ENCODE measurements around the gene ARHGAP1. TPM values are rescaled to one million over a fixed set of nuclear protein-coding genes. Genes with fewer than 3 reads are reported as not detected.

Gene ARHGAP1
- total RNA-seq, 1 experiment from 2014 or later = 16.1 TPM

- ChIA-PET POLR2A (ENCODE audit: unreplicated experiment) (no interaction called here), CTCF (no interaction called here)
- Histone ChIP-seq H3K36me3 (ENCODE audit: low read depth, low read length) (peaks cover 11% of the 10 kb centered on the region; the same call in 1 of the 2 replicates), H3K9me2 (replicated peaks; ENCODE audit: low read length) (no peaks in the 10 kb centered on the region), H3K4me1 (ENCODE audit: insufficient read depth, low read length) (0 out of 2 replicates have a peak, but pooled peaks cover 3% of the 10 kb centered on the region), H4K20me1 (ENCODE audit: low read length) (no peaks in the 10 kb centered on the region), H3F3A (ENCODE audit: low read length, unreplicated experiment) (no peaks in the 10 kb centered on the region), H3K9me3 (ENCODE audit: low read length) (no peaks in the 10 kb centered on the region), H3K27ac (ENCODE audit: low read length) (no peak overlapping the region), H3K4me3 (ENCODE audit: low read length) (no peak overlapping the region), H3K9ac (ENCODE audit: low read length) (no peak overlapping the region), H2AFZ (ENCODE audit: low read length) (no peak overlapping the region), H3K4me2 (ENCODE audit: low read length) (no peak overlapping the region), H3K79me2 (ENCODE audit: low read length) (peaks cover 34% of the 10 kb centered on the region), H3K27me3 (ENCODE audit: low read length) (no peaks in the 10 kb centered on the region)
- no peak for TF ChIP-seq CTCF (conservative IDR thresholded peaks at IDR 0.05; ENCODE audit: low read depth, low read length)
- TF ChIP-seq EZH2phosphoT487 (IDR thresholded peaks at IDR 0.05; ENCODE audit: borderline replicate concordance, low read length) = no peak
- no peak for TF ChIP-seq EZH2 (IDR thresholded peaks at IDR 0.05; ENCODE audit: low read length, unreplicated experiment)
- intact Hi-C loops (cut with micrococcal nuclease) = no loop called here
- no TSS peak for BruUV-seq (replicated peaks)
- ATAC-seq (no peak), DNase-seq (no peak)
Observed at GRCh38 chr11:46698597-46698996, 1.8 kb downstream of the ARHGAP1 start.

GRCh38 chr11:46697723-46698122, 2.7 kb downstream of the ARHGAP1 start:
- Histone ChIP-seq H3F3A (ENCODE audit: low read length, unreplicated experiment) (no peaks in the 10 kb centered on the region), H3K27me3 (ENCODE audit: low read length) (no peaks in the 10 kb centered on the region), H3K4me2 (ENCODE audit: low read length) (no peak overlapping the region), H3K36me3 (ENCODE audit: low read depth, low read length) (peaks cover 5% of the 10 kb centered on the region; the same call in 1 of the 2 replicates), H3K9me3 (ENCODE audit: low read length) (no peaks in the 10 kb centered on the region), H3K27ac (ENCODE audit: low read length) (no peak overlapping the region), H3K79me2 (ENCODE audit: low read length) (peaks cover 28% of the 10 kb centered on the region), H3K4me3 (ENCODE audit: low read length) (no peak overlapping the region), H3K4me1 (ENCODE audit: insufficient read depth, low read length) (0 out of 2 replicates have a peak, but pooled peaks cover 3% of the 10 kb centered on the region), H4K20me1 (ENCODE audit: low read length) (no peaks in the 10 kb centered on the region), H2AFZ (ENCODE audit: low read length) (no peak overlapping the region), H3K9me2 (replicated peaks; ENCODE audit: low read length) (no peaks in the 10 kb centered on the region), H3K9ac (ENCODE audit: low read length) (no peak overlapping the region)
- TF ChIP-seq CTCF (conservative IDR thresholded peaks at IDR 0.05; ENCODE audit: low read depth, low read length) = no peak
- no peak for TF ChIP-seq EZH2 (IDR thresholded peaks at IDR 0.05; ENCODE audit: low read length, unreplicated experiment)
- TF ChIP-seq EZH2phosphoT487 (IDR thresholded peaks at IDR 0.05; ENCODE audit: borderline replicate concordance, low read length) = no peak
- ChIA-PET CTCF (no interaction called here), POLR2A (ENCODE audit: unreplicated experiment) (no interaction called here)
- intact Hi-C loops (cut with micrococcal nuclease) = no loop called here
- DNase-seq (no peak), ATAC-seq (no peak)
- BruUV-seq (replicated peaks) = no TSS peak

- ChIA-PET CTCF (no interaction called here), POLR2A (ENCODE audit: unreplicated experiment) (no interaction called here)
- Histone ChIP-seq H3K4me2 (ENCODE audit: low read length) (no peak overlapping the region), H2AFZ (ENCODE audit: low read length) (no peak overlapping the region), H3K4me3 (ENCODE audit: low read length) (no peak overlapping the region), H4K20me1 (ENCODE audit: low read length) (no peaks in the 10 kb centered on the region), H3K9ac (ENCODE audit: low read length) (no peak overlapping the region), H3K4me1 (ENCODE audit: insufficient read depth, low read length) (0 out of 2 replicates have a peak, but pooled peaks cover 3% of the 10 kb centered on the region), H3K9me2 (replicated peaks; ENCODE audit: low read length) (no peaks in the 10 kb centered on the region), H3F3A (ENCODE audit: low read length, unreplicated experiment) (no peaks in the 10 kb centered on the region), H3K36me3 (ENCODE audit: low read depth, low read length) (peaks cover 2% of the 10 kb centered on the region; the same call in 1 of the 2 replicates), H3K27me3 (ENCODE audit: low read length) (no peaks in the 10 kb centered on the region), H3K27ac (ENCODE audit: low read length) (no peak overlapping the region), H3K79me2 (ENCODE audit: low read length) (peaks cover 24% of the 10 kb centered on the region), H3K9me3 (ENCODE audit: low read length) (no peaks in the 10 kb centered on the region)
- no TSS peak for BruUV-seq (replicated peaks)
- ATAC-seq (no peak), DNase-seq (no peak)
- no peak for TF ChIP-seq EZH2phosphoT487 (IDR thresholded peaks at IDR 0.05; ENCODE audit: borderline replicate concordance, low read length)
- TF ChIP-seq CTCF (conservative IDR thresholded peaks at IDR 0.05; ENCODE audit: low read depth, low read length) = no peak
- no peak for TF ChIP-seq EZH2 (IDR thresholded peaks at IDR 0.05; ENCODE audit: low read length, unreplicated experiment)
- intact Hi-C loops (cut with micrococcal nuclease) = no loop called here
Observed at GRCh38 chr11:46697303-46697702, 3.1 kb downstream of the ARHGAP1 start.

Measured in PC-3 (cell line).